Measurements from ENCODE around the gene L3MBTL1. TPM values are rescaled to one million over a fixed set of nuclear protein-coding genes. Genes with fewer than 3 reads are reported as not detected.

The L3MBTL1 gene
- total and polyA plus RNA-seq, 2 donors (not counting 1 experiment from before 2014, with no cell fraction given): 1.5 to 10.7 TPM

GRCh38 chr20:43536817-43537440 lies 29.4 kb downstream of the L3MBTL1 start:
- H4K20me1 ChIP-seq (ENCODE audit: control insufficient read depth, extremely low read depth, insufficient read depth, low read length): no peaks in the 10 kb centered on the region
- H3K27ac ChIP-seq (ENCODE audit: insufficient read depth, low read length): no peak overlapping the region
- H2AFZ ChIP-seq (ENCODE audit: low read length): no peak overlapping the region
- H3K27me3 ChIP-seq (ENCODE audit: control insufficient read depth, insufficient read depth, low read length): no peaks in the 10 kb centered on the region
- DNase-seq (ENCODE audit: low read depth in 2 of 2): no peak
- H3K9me3 ChIP-seq (ENCODE audit: control insufficient read depth, insufficient read depth, low read depth, low read length): no peaks in the 10 kb centered on the region
- TF ChIP-seq EZH2 (IDR thresholded peaks at IDR 0.05; ENCODE audit: low read length, missing control alignments) (no peak), CTCF (conservative IDR thresholded peaks at IDR 0.05 in 1 of 2, IDR thresholded peaks at IDR 0.05 in 1 of 2; ENCODE audit: low read depth in 1 of 2, low read length in 2 of 2) (no peak)
- no peaks in the 10 kb centered on the region for H3K36me3 ChIP-seq (ENCODE audit: control insufficient read depth, insufficient read depth, low read length)
- H3K4me2 ChIP-seq (ENCODE audit: extremely low read depth, insufficient read depth, low read length): no peak overlapping the region
- no peak overlapping the region for H3K4me3 ChIP-seq (replicated peaks in 1 of 4; ENCODE audit: control extremely low read depth in 1 of 4, insufficient read depth in 1 of 4, low read depth in 3 of 4, low read length in 4 of 4)
- no peak overlapping the region for H3K9ac ChIP-seq (ENCODE audit: insufficient read depth, low read length)
- H3K79me2 ChIP-seq (ENCODE audit: control insufficient read depth, insufficient read depth, low read length): no peaks in the 10 kb centered on the region
- H3K4me1 ChIP-seq (ENCODE audit: control insufficient read depth, extremely low read depth, insufficient read depth, low read length): no peaks in the 10 kb centered on the region

GRCh38 chr20:43537921-43538877 lies 30.7 kb downstream of the L3MBTL1 start:
- no peaks in the 10 kb centered on the region for H3K79me2 ChIP-seq (ENCODE audit: control insufficient read depth, insufficient read depth, low read length)
- no peak overlapping the region for H3K9ac ChIP-seq (ENCODE audit: insufficient read depth, low read length)
- DNase-seq (ENCODE audit: low read depth in 2 of 2): peak; percentile 42 to 74
- H3K27ac ChIP-seq (ENCODE audit: insufficient read depth, low read length): no peak overlapping the region
- H3K4me3 ChIP-seq (replicated peaks in 1 of 4; ENCODE audit: control extremely low read depth in 1 of 4, insufficient read depth in 1 of 4, low read depth in 3 of 4, low read length in 4 of 4): no peak overlapping the region
- H3K27me3 ChIP-seq (ENCODE audit: control insufficient read depth, insufficient read depth, low read length): no peaks in the 10 kb centered on the region
- H2AFZ ChIP-seq (ENCODE audit: low read length): no peak overlapping the region
- no peaks in the 10 kb centered on the region for H4K20me1 ChIP-seq (ENCODE audit: control insufficient read depth, extremely low read depth, insufficient read depth, low read length)
- TF ChIP-seq EZH2 (IDR thresholded peaks at IDR 0.05; ENCODE audit: low read length, missing control alignments) (no peak), CTCF (conservative IDR thresholded peaks at IDR 0.05 in 1 of 2, IDR thresholded peaks at IDR 0.05 in 1 of 2; ENCODE audit: low read depth in 1 of 2, low read length in 2 of 2) (peak; percentile 85 to 99)
- H3K9me3 ChIP-seq (ENCODE audit: control insufficient read depth, insufficient read depth, low read depth, low read length): no peaks in the 10 kb centered on the region
- no peaks in the 10 kb centered on the region for H3K36me3 ChIP-seq (ENCODE audit: control insufficient read depth, insufficient read depth, low read length)
- H3K4me2 ChIP-seq (ENCODE audit: extremely low read depth, insufficient read depth, low read length): no peak overlapping the region
- no peaks in the 10 kb centered on the region for H3K4me1 ChIP-seq (ENCODE audit: control insufficient read depth, extremely low read depth, insufficient read depth, low read length)

- H3K4me2 ChIP-seq (ENCODE audit: extremely low read depth, insufficient read depth, low read length): no peak overlapping the region
- no peak overlapping the region for H3K4me3 ChIP-seq (replicated peaks in 1 of 4; ENCODE audit: control extremely low read depth in 1 of 4, insufficient read depth in 1 of 4, low read depth in 3 of 4, low read length in 4 of 4)
- no peak overlapping the region for H3K27ac ChIP-seq (ENCODE audit: insufficient read depth, low read length)
- H3K9ac ChIP-seq (ENCODE audit: insufficient read depth, low read length): no peak overlapping the region
- no peaks in the 10 kb centered on the region for H3K36me3 ChIP-seq (ENCODE audit: control insufficient read depth, insufficient read depth, low read length)
- no peaks in the 10 kb centered on the region for H3K27me3 ChIP-seq (ENCODE audit: control insufficient read depth, insufficient read depth, low read length)
- no peak for DNase-seq (ENCODE audit: low read depth in 2 of 2)
- no peaks in the 10 kb centered on the region for H3K4me1 ChIP-seq (ENCODE audit: control insufficient read depth, extremely low read depth, insufficient read depth, low read length)
- H4K20me1 ChIP-seq (ENCODE audit: control insufficient read depth, extremely low read depth, insufficient read depth, low read length): no peaks in the 10 kb centered on the region
- TF ChIP-seq EZH2 (IDR thresholded peaks at IDR 0.05; ENCODE audit: low read length, missing control alignments) (no peak), CTCF (conservative IDR thresholded peaks at IDR 0.05 in 1 of 2, IDR thresholded peaks at IDR 0.05 in 1 of 2; ENCODE audit: low read depth in 1 of 2, low read length in 2 of 2) (no peak)
- no peak overlapping the region for H2AFZ ChIP-seq (ENCODE audit: low read length)
- no peaks in the 10 kb centered on the region for H3K9me3 ChIP-seq (ENCODE audit: control insufficient read depth, insufficient read depth, low read depth, low read length)
- H3K79me2 ChIP-seq (ENCODE audit: control insufficient read depth, insufficient read depth, low read length): no peaks in the 10 kb centered on the region
Measured at GRCh38 chr20:43538878-43539700, 31.6 kb downstream of the L3MBTL1 start.

All from fibroblast of lung (primary cell).